HepG2 (cell line): ENCODE results near the gene KIF15. TPM values are rescaled to one million over a fixed set of nuclear protein-coding genes. Genes with fewer than 3 reads are reported as not detected.

ENCODE experiments used
- HINFP ChIP-seq: sonication (generic); formaldehyde crosslinking; IDR thresholded peaks from 2 replicates; pipeline ENCODE4 v1.4.0; 2020; ENCODE audit warnings: low read depth, mild to moderate bottlenecking, missing genetic modification reagents
- HNRNPUL1 ChIP-seq: fragments of 200-400 bp; formaldehyde crosslinking; IDR thresholded peaks from 2 replicates; pipeline ENCODE4 v1.6.1; 2017; ENCODE audit warnings: low read depth, mild to moderate bottlenecking, low read length, moderate library complexity
- KDM3A ChIP-seq: IDR thresholded peaks from 2 replicates; pipeline ENCODE4 v1.6.1; 2018; ENCODE audit warnings: low read depth, missing compliant biosample characterization
- NFE2 ChIP-seq: sonication (generic); formaldehyde crosslinking; IDR thresholded peaks from 2 replicates; pipeline ENCODE4 v1.4.0; 2020; ENCODE audit warnings: missing genetic modification reagents
- NRL ChIP-seq: sonication (generic); formaldehyde crosslinking; IDR thresholded peaks from 2 replicates; pipeline ENCODE4 v1.5.0; 2020; ENCODE audit warnings: missing genetic modification reagents, mild to moderate bottlenecking, moderate library complexity, borderline replicate concordance
- POLR2AphosphoS5 ChIP-seq: IDR thresholded peaks from 2 replicates; pipeline ENCODE4 v1.6.1; 2012; ENCODE audit warnings: low read depth, low read length
- SRF ChIP-seq: IDR thresholded peaks from 2 replicates; pipeline ENCODE4 v1.6.1; 2011; ENCODE audit warnings: mild to moderate bottlenecking, low read depth, low read length, moderate library complexity
- TCF7L2 ChIP-seq: IDR thresholded peaks from 2 replicates; pipeline ENCODE4 v1.6.1; 2011; ENCODE audit warnings: mild to moderate bottlenecking, low read depth, low read length, moderate library complexity
- U2AF1 ChIP-seq: fragments of 200-400 bp; formaldehyde crosslinking; optimal IDR thresholded peaks from 2 replicates; pipeline ENCODE3; 2017; ENCODE audit warnings: mild to moderate bottlenecking, low read depth, low read length
- USF2 ChIP-seq, 2 experiments: sonication (generic) in 1 of 2; formaldehyde crosslinking in 1 of 2; IDR thresholded peaks; 2 replicates each; pipeline versions ENCODE4 v1.5.1 to v1.6.1; 2011 to 2020; ENCODE audit warnings: borderline replicate concordance in 1 of 2, low read depth in 1 of 2, low read length in 1 of 2, mild to moderate bottlenecking in 1 of 2, missing genetic modification reagents in 1 of 2, moderate library complexity in 1 of 2
- ZNF30 ChIP-seq: sonication (generic); formaldehyde crosslinking; IDR thresholded peaks from 2 replicates; pipeline ENCODE4 v1.5.0; 2020; ENCODE audit warnings: mild to moderate bottlenecking, missing genetic modification reagents
- ZNF343 ChIP-seq: sonication (generic); formaldehyde crosslinking; IDR thresholded peaks from 2 replicates; pipeline ENCODE4 v1.4.0; 2020; ENCODE audit warnings: mild to moderate bottlenecking, missing genetic modification reagents
- ZNF468 ChIP-seq: sonication (generic); formaldehyde crosslinking; IDR thresholded peaks from 2 replicates; pipeline ENCODE4 v1.8.0; 2022; ENCODE audit warnings: mild to moderate bottlenecking, moderate library complexity, missing genetic modification reagents
- ZNF629 ChIP-seq: sonication (generic); formaldehyde crosslinking; conservative IDR thresholded peaks from 2 replicates; pipeline ENCODE4 v1.5.0; 2020; ENCODE audit warnings: missing genetic modification reagents
- ZNF777 ChIP-seq: sonication (generic); formaldehyde crosslinking; IDR thresholded peaks from 2 replicates; pipeline ENCODE4 v1.4.0; 2020; ENCODE audit warnings: missing genetic modification reagents
- ZNF816 ChIP-seq: sonication (generic); formaldehyde crosslinking; IDR thresholded peaks from 2 replicates; pipeline ENCODE4 v1.8.0; 2022; ENCODE audit warnings: missing genetic modification reagents, mild to moderate bottlenecking, borderline replicate concordance
- ZSCAN9 ChIP-seq: IDR thresholded peaks from 2 replicates; pipeline ENCODE4 v1.6.1; 2016; ENCODE audit warnings: borderline replicate concordance
- polyA plus RNA-seq, 8 experiments: library from polyadenylated mRNA; depleted of rRNA in 3 of 8; stranded (reverse) in 7 of 8; unstranded in 1 of 8; fragments of >200 nt; fragmentation: Illumina TruSeq in 4 of 8; extraction: Trizol in 4 of 8; gene quantifications; 2 replicates each; pipeline versions ENCODE4 v1.2.1 to v1.2.3, GENCODE V29; 2011 to 2016; ENCODE audit warnings: low read depth in 4 of 8, missing spikeins in 1 of 8, mixed read lengths in 1 of 8; ENCODE audit not compliant: insufficient read depth in 1 of 8
- total RNA-seq, 5 experiments: library from RNA; depleted of rRNA; stranded (reverse); fragments of >200 nt; fragmentation: Illumina TruSeq; extraction: Trizol; gene quantifications; 2 replicates each; pipeline ENCODE4 v1.2.3, GENCODE V29; 2016; ENCODE audit warnings: low read depth in 1 of 5
- TF ChIP-seq, protein P1 (sequence below): sonication (generic); formaldehyde crosslinking; IDR thresholded peaks from 2 replicates; pipeline ENCODE4 v1.8.1; 2023; ENCODE audit warnings: mild to moderate bottlenecking, moderate library complexity, missing genetic modification reagents
- TF ChIP-seq, protein P2 (sequence below): IDR thresholded peaks from 2 replicates; pipeline ENCODE4 v1.6.1; 2018; ENCODE audit warnings: missing genetic modification reagents
- TF ChIP-seq, protein P3 (sequence below): sonication (generic); formaldehyde crosslinking; IDR thresholded peaks from 2 replicates; pipeline ENCODE4; 2020; ENCODE audit warnings: missing genetic modification reagents, mild to moderate bottlenecking, borderline replicate concordance

KIF15 gene
- total and polyA plus RNA-seq, 2 of the 13 experiments (the other 11 are each of a cell fraction or from before 2014, with no cell fraction given): 4.8 to 33.8 TPM

GRCh38 chr3:44761424-44762169 lies at the start of gene KIF15, which contains the start of gene KIAA1143 (continued):
- TF ChIP-seq, protein P1, sequence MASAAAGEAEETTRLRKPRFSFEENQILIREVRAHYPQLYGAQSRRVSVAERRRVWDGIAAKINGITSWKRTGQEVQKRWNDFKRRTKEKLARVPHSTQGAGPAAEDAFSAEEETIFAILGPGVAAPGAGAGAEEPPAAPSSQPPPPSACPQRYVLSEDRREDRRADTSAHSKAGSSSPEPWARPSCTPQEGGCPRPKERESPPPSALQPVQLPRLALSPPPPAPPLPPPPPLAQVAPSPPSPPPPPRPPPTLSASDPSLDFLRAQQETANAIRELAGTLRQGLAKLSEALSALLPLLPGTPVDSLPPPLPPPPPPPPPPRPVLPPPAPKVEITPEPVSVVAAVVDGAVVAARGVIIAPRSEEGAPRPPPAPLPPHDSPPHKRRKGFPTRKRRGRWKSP (CRISPR knock-in tag): peak; percentile 87
- TF ChIP-seq, protein P2, sequence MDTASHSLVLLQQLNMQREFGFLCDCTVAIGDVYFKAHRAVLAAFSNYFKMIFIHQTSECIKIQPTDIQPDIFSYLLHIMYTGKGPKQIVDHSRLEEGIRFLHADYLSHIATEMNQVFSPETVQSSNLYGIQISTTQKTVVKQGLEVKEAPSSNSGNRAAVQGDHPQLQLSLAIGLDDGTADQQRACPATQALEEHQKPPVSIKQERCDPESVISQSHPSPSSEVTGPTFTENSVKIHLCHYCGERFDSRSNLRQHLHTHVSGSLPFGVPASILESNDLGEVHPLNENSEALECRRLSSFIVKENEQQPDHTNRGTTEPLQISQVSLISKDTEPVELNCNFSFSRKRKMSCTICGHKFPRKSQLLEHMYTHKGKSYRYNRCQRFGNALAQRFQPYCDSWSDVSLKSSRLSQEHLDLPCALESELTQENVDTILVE (CRISPR knock-in tag): no peak; the same call in none of the 2 replicates
- peak; percentile 88 for TF ChIP-seq HINFP (CRISPR knock-in tag)
- peak; percentile 84 for TF ChIP-seq POLR2AphosphoS5
- peak; percentile 50; the same call in 1 of the 2 replicates for TF ChIP-seq ZNF629 (CRISPR knock-in tag)
- TF ChIP-seq KDM3A (CRISPR knock-in tag): peak; percentile 78; the same call in 1 of the 2 replicates
- peak; percentile 53; the same call in 1 of the 2 replicates for TF ChIP-seq ZNF468 (CRISPR knock-in tag)
- TF ChIP-seq U2AF1: no peak
- TF ChIP-seq NRL (CRISPR knock-in tag): peak; percentile 53; the same call in 1 of the 2 replicates
- no peak for TF ChIP-seq ZNF343
- TF ChIP-seq USF2 (IDR thresholded peaks at IDR 0.05; ENCODE audit: low read depth, low read length): no peak
- TF ChIP-seq USF2 (CRISPR knock-in tag; IDR thresholded peaks at IDR 0.05; ENCODE audit: borderline replicate concordance): no peak; the same call in 1 of the 2 replicates
- TF ChIP-seq ZNF30: no peak
- peak; percentile 41; the same call in 1 of the 2 replicates for TF ChIP-seq ZSCAN9
- TF ChIP-seq, protein P3, sequence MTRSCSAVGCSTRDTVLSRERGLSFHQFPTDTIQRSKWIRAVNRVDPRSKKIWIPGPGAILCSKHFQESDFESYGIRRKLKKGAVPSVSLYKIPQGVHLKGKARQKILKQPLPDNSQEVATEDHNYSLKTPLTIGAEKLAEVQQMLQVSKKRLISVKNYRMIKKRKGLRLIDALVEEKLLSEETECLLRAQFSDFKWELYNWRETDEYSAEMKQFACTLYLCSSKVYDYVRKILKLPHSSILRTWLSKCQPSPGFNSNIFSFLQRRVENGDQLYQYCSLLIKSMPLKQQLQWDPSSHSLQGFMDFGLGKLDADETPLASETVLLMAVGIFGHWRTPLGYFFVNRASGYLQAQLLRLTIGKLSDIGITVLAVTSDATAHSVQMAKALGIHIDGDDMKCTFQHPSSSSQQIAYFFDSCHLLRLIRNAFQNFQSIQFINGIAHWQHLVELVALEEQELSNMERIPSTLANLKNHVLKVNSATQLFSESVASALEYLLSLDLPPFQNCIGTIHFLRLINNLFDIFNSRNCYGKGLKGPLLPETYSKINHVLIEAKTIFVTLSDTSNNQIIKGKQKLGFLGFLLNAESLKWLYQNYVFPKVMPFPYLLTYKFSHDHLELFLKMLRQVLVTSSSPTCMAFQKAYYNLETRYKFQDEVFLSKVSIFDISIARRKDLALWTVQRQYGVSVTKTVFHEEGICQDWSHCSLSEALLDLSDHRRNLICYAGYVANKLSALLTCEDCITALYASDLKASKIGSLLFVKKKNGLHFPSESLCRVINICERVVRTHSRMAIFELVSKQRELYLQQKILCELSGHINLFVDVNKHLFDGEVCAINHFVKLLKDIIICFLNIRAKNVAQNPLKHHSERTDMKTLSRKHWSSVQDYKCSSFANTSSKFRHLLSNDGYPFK (CRISPR knock-in tag): peak; percentile 93
- TF ChIP-seq SRF: no peak
- no peak for TF ChIP-seq NFE2 (CRISPR knock-in tag)
- TF ChIP-seq TCF7L2: no peak
- peak; percentile 71; the same call in 1 of the 2 replicates for TF ChIP-seq ZNF777
- peak; percentile 66; the same call in 1 of the 2 replicates for TF ChIP-seq ZNF816 (CRISPR knock-in tag)
- no peak for TF ChIP-seq HNRNPUL1
